ENCODE data around the gene AAGAB. TPM values are rescaled to one million over a fixed set of nuclear protein-coding genes. Genes with fewer than 3 reads are reported as not detected.

Gene AAGAB
- total RNA-seq, 4 donors from 2014 or later, result 19.1 to 36.5 (median 27.6) TPM

Other genes starting within 250 kb of the AAGAB start
- 10 to 100 TPM; 19.8 to 30.6 (median 25.9) TPM for gene SMAD3, start 189.1 kb downstream of the AAGAB start, total RNA-seq
- 1 to 10 TPM in 2 of 4 donors, under 1 TPM in 1, not detected in 1; 0.27 to 4.6 (median 1.1) TPM for gene IQCH, start 125 bp upstream of the AAGAB start, total RNA-seq

Data from gastroesophageal sphincter (tissue), 4 donors.